Lower leg skin (tissue), 3 donors: ENCODE results near the gene CALCA.
"Not testable (repeated sequence)": the region's sequence is repeated elsewhere in the genome, so short reads cannot be mapped to it uniquely, and the experiment has no call there.

Experiments
- POLR2A ChIP-seq, 2 donors: fragments of 450-650 bp; IDR thresholded peaks; one replicate each; pipeline ENCODE4 v1.6.1; 2016 to 2017; ENCODE audit warnings: antibody characterized with exemption in 2 of 2, mild to moderate bottlenecking in 1 of 2, moderate library complexity in 1 of 2
- TF ChIP-seq, protein P1 (sequence below), 3 donors: fragments of 450-650 bp; IDR thresholded peaks; one replicate each; pipeline ENCODE4 v1.5.1; 2016; ENCODE audit warnings: antibody characterized with exemption in 3 of 3, mild to moderate bottlenecking in 3 of 3, moderate library complexity in 2 of 3

DNA sequence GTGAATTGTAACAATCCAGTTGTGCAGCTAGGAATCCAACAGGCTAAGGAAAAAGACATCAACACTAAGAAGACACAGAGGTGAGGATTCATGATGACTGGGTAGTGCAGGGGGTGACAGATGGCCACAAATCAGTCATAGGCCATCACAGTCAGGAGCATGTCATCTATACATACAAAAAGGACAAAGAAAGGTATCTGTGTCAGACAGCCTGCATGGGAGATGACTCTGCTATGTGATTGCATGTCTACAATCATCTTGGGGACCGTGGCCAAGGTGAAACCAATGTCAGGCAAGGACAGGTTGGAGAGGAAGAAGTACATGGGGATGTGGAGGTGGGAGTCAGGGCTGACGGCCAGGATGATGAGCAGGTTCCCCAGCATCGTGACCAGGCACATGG lies 16.0 kb upstream of the CALCA start:
- TF ChIP-seq, protein P1, sequence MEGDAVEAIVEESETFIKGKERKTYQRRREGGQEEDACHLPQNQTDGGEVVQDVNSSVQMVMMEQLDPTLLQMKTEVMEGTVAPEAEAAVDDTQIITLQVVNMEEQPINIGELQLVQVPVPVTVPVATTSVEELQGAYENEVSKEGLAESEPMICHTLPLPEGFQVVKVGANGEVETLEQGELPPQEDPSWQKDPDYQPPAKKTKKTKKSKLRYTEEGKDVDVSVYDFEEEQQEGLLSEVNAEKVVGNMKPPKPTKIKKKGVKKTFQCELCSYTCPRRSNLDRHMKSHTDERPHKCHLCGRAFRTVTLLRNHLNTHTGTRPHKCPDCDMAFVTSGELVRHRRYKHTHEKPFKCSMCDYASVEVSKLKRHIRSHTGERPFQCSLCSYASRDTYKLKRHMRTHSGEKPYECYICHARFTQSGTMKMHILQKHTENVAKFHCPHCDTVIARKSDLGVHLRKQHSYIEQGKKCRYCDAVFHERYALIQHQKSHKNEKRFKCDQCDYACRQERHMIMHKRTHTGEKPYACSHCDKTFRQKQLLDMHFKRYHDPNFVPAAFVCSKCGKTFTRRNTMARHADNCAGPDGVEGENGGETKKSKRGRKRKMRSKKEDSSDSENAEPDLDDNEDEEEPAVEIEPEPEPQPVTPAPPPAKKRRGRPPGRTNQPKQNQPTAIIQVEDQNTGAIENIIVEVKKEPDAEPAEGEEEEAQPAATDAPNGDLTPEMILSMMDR (IDR thresholded peaks at IDR 0.05) = not testable (repeated sequence)
- not testable (repeated sequence) for TF ChIP-seq POLR2A (IDR thresholded peaks at IDR 0.05)
